ENCODE measurements around the gene PVALB. TPM values are rescaled to one million over a fixed set of nuclear protein-coding genes. Genes with fewer than 3 reads are reported as not detected.

The PVALB gene
- total RNA-seq, 1 experiment from 2014 or later = not detected

DNA sequence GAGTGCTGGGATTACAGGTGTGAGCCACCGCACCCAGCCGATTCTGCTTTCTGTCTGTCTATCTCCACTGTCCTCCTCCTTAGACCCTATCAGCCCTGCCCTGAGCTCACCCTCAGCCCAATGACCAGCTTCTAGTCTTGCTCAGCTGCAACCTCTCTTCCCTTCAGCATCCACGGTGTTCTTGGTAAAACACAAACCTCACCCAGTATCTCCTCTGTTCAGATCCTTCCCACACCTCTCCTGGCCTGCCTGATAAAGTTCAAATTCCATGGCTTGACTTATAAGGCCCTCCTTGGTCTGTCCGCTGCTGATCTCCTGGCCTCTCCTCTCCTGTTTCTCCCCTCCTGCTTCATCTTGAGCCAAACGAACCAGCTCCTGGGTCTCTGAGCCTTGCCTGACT is 29.4 kb upstream of the PVALB start:
- no peaks in the 10 kb centered on the region for H3K79me2 ChIP-seq (ENCODE audit: insufficient read depth, low read length)
- H3K27me3 ChIP-seq (ENCODE audit: insufficient read depth, low read length) = peaks cover 5% of the 10 kb centered on the region; the same call in 1 of the 2 replicates
- no peaks in the 10 kb centered on the region for H3K36me3 ChIP-seq (ENCODE audit: control insufficient read depth in 1 of 2, insufficient read depth in 2 of 2, low read length in 2 of 2)
- H4K20me1 ChIP-seq (ENCODE audit: insufficient read depth) = no peaks in the 10 kb centered on the region
- H3K9me3 ChIP-seq (ENCODE audit: control insufficient read depth in 1 of 2, insufficient read depth in 1 of 2, low read depth in 1 of 2, low read length in 2 of 2) = no peaks in the 10 kb centered on the region
- BruUV-seq (replicated peaks) = no TSS peak
- ChIA-PET CTCF (interaction anchor here (4.7 kb wide), 1 partner anchor 11 kb away, joined by 25 read pairs; no protein-coding TSS in a partner anchor), POLR2A (no interaction called here), RAD21 (ENCODE audit: low non-redundant PET in 1 of 2, low total read pairs in 2 of 2, uncharacterized antibody in 2 of 2, unreplicated experiment in 2 of 2) (no interaction called here)
- H3K4me3 ChIP-seq (replicated peaks in 1 of 2; ENCODE audit: low read depth in 1 of 2, low read length in 2 of 2) = no peak overlapping the region
- H3K4me1 ChIP-seq (ENCODE audit: control insufficient read depth in 1 of 2, insufficient read depth in 2 of 2, low read length in 2 of 2) = no peaks in the 10 kb centered on the region
- no peaks in the 10 kb centered on the region for H3K9me2 ChIP-seq (ENCODE audit: insufficient read depth)
- no peak overlapping the region for H3K27ac ChIP-seq (ENCODE audit: low read depth, low read length)
- DNase-seq (ENCODE audit: low read depth, low spot score) (no peak), ATAC-seq (no peak)
- no peak overlapping the region for H3K9ac ChIP-seq (ENCODE audit: low read length)
- no peak overlapping the region for H3K4me2 ChIP-seq (ENCODE audit: low read length)
- intact Hi-C loops (cut with micrococcal nuclease) = no loop called here
- TF ChIP-seq, protein P1, sequence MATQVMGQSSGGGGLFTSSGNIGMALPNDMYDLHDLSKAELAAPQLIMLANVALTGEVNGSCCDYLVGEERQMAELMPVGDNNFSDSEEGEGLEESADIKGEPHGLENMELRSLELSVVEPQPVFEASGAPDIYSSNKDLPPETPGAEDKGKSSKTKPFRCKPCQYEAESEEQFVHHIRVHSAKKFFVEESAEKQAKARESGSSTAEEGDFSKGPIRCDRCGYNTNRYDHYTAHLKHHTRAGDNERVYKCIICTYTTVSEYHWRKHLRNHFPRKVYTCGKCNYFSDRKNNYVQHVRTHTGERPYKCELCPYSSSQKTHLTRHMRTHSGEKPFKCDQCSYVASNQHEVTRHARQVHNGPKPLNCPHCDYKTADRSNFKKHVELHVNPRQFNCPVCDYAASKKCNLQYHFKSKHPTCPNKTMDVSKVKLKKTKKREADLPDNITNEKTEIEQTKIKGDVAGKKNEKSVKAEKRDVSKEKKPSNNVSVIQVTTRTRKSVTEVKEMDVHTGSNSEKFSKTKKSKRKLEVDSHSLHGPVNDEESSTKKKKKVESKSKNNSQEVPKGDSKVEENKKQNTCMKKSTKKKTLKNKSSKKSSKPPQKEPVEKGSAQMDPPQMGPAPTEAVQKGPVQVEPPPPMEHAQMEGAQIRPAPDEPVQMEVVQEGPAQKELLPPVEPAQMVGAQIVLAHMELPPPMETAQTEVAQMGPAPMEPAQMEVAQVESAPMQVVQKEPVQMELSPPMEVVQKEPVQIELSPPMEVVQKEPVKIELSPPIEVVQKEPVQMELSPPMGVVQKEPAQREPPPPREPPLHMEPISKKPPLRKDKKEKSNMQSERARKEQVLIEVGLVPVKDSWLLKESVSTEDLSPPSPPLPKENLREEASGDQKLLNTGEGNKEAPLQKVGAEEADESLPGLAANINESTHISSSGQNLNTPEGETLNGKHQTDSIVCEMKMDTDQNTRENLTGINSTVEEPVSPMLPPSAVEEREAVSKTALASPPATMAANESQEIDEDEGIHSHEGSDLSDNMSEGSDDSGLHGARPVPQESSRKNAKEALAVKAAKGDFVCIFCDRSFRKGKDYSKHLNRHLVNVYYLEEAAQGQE (IDR thresholded peaks at IDR 0.05; ENCODE audit: low read depth) = no peak
- TF ChIP-seq SIN3A (IDR thresholded peaks at IDR 0.05; ENCODE audit: low read depth) = no peak
- TF ChIP-seq FOSL1 (IDR thresholded peaks at IDR 0.05; ENCODE audit: low read depth) = no peak
- TF ChIP-seq RAD21 (IDR thresholded peaks at IDR 0.05; ENCODE audit: low read depth) = no peak
- no peak for TF ChIP-seq SP1 (IDR thresholded peaks at IDR 0.05; ENCODE audit: low read depth)
- no peak overlapping the region for H2AFZ ChIP-seq (ENCODE audit: low read depth, low read length, poor library complexity, severe bottlenecking)

DNA sequence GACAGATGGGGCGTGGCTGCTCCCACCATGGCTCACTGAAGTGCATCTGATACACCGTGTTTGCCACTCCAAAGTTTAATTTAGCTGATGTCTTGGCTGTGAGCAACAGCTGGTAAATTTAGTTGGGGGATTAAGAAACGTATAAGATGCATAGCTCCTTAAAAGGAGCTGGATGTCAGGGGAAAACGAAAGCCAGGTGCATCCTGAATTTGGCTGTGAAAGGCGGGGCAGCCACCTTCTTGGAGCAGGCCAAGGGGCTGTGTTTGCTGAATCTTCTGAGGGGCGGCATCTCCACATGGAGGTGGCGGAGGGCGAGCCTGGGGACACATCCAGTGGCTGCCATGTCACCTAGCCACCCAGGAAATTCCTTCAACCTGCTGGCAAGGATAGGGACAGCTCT is 23.3 kb upstream of the PVALB start:
- Histone ChIP-seq H2AFZ (ENCODE audit: low read depth, low read length, poor library complexity, severe bottlenecking) (no peak overlapping the region), H3K9ac (ENCODE audit: low read length) (no peak overlapping the region), H3K4me1 (ENCODE audit: control insufficient read depth in 1 of 2, insufficient read depth in 2 of 2, low read length in 2 of 2) (peaks cover 0 to 5% of the 10 kb centered on the region in 2 experiments; a peak in 1 of 4 replicates), H3K9me3 (ENCODE audit: control insufficient read depth in 1 of 2, insufficient read depth in 1 of 2, low read depth in 1 of 2, low read length in 2 of 2) (no peaks in the 10 kb centered on the region; a peak in 1 of 4 replicates), H3K4me3 (replicated peaks in 1 of 2; ENCODE audit: low read depth in 1 of 2, low read length in 2 of 2) (no peak overlapping the region), H3K4me2 (ENCODE audit: low read length) (no peak overlapping the region), H3K27ac (ENCODE audit: low read depth, low read length) (no peak overlapping the region), H3K27me3 (ENCODE audit: insufficient read depth, low read length) (no peaks in the 10 kb centered on the region; the same call in 1 of the 2 replicates), H4K20me1 (ENCODE audit: insufficient read depth) (no peaks in the 10 kb centered on the region), H3K9me2 (ENCODE audit: insufficient read depth) (no peaks in the 10 kb centered on the region), H3K79me2 (ENCODE audit: insufficient read depth, low read length) (no peaks in the 10 kb centered on the region), H3K36me3 (ENCODE audit: control insufficient read depth in 1 of 2, insufficient read depth in 2 of 2, low read length in 2 of 2) (no peaks in the 10 kb centered on the region)
- POLR2A ChIA-PET = interaction anchor here (0.6 kb wide), 1 partner anchor 286 kb away, joined by 3 read pairs; no protein-coding TSS in a partner anchor
- BruUV-seq (replicated peaks) = no TSS peak
- CTCF ChIA-PET = interaction anchor here (1.2 kb wide), 1 partner anchor 16 kb away, joined by 4 read pairs; no protein-coding TSS in a partner anchor
- intact Hi-C loops (cut with micrococcal nuclease) = no loop called here
- ATAC-seq (no peak), DNase-seq (ENCODE audit: low read depth, low spot score) (no peak)
- RAD21 ChIA-PET (ENCODE audit: low non-redundant PET in 1 of 2, low total read pairs in 2 of 2, uncharacterized antibody in 2 of 2, unreplicated experiment in 2 of 2) = no interaction called here
- TF ChIP-seq, protein P2, sequence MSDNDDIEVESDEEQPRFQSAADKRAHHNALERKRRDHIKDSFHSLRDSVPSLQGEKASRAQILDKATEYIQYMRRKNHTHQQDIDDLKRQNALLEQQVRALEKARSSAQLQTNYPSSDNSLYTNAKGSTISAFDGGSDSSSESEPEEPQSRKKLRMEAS (IDR thresholded peaks at IDR 0.05) = no peak

Measured in HCT116 (cell line).